HEK293T (cell line): ENCODE results near the gene KLK12.

Experiments used
- ARNT ChIP-seq: fragments of 450-650 bp; IDR thresholded peaks from 2 replicates; pipeline ENCODE4 v1.6.1; 2017; ENCODE audit warnings: mild to moderate bottlenecking
- CTBP1 ChIP-seq: fragments of 450-650 bp; IDR thresholded peaks from 2 replicates; pipeline ENCODE4 v1.6.1; 2016; ENCODE audit warnings: borderline replicate concordance
- ELF4 ChIP-seq: fragments of 450-650 bp; IDR thresholded peaks from 2 replicates; pipeline ENCODE4 v1.6.1; 2017; ENCODE audit warnings: antibody characterized with exemption
- FOXK2 ChIP-seq: fragments of 450-650 bp; IDR thresholded peaks from 2 replicates; pipeline ENCODE4 v1.6.1; 2016; ENCODE audit warnings: mild to moderate bottlenecking
- FOXM1 ChIP-seq: fragments of 450-650 bp; IDR thresholded peaks from 2 replicates; pipeline ENCODE4 v1.6.1; 2017; ENCODE audit warnings: mild to moderate bottlenecking, borderline replicate concordance
- L3MBTL2 ChIP-seq: fragments of 450-650 bp; conservative IDR thresholded peaks from 2 replicates; pipeline ENCODE4 v1.6.1; 2016; ENCODE audit warnings: mild to moderate bottlenecking
- LEF1 ChIP-seq: fragments of 450-650 bp; IDR thresholded peaks from 2 replicates; pipeline ENCODE4 v1.6.1; 2017; ENCODE audit warnings: mild to moderate bottlenecking, borderline replicate concordance
- PKNOX1 ChIP-seq: fragments of 450-650 bp; IDR thresholded peaks from 2 replicates; pipeline ENCODE4 v1.6.1; 2016
- SP1 ChIP-seq: fragments of 450-650 bp; IDR thresholded peaks from 2 replicates; pipeline ENCODE4 v1.6.1; 2017
- TARDBP ChIP-seq: fragments of 450-650 bp; IDR thresholded peaks from 2 replicates; pipeline ENCODE4 v1.6.1; 2016
- ZNF384 ChIP-seq: fragments of 450-650 bp; IDR thresholded peaks from 2 replicates; pipeline ENCODE4 v1.6.1; 2016

DNA sequence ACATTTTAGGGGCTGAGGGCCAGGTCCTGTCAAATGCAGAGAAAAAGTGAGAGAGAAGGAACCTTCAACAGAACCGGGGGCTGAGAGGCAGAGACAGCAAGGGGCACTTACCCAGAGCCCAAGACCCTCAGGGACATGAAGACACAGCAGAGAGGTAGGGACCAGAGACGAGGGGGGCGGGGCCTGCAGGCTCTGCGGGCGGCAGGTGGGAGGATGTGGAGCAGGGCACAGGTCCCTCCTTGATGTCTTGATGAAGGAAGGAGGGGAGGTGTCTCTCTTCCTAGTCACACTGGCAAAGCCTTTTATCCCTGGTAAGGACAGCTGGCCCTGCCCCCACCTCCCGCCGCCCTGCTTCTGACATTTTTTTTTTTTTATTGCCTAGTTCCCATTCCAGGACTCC is 47.8 kb upstream of the KLK12 start, which contains the start of gene KLK14:
- TF ChIP-seq FOXK2 (no peak), TARDBP (no peak), ARNT (no peak), L3MBTL2 (no peak), PKNOX1 (no peak), SP1 (no peak), CTBP1 (no peak), FOXM1 (no peak), ELF4 (no peak), ZNF384 (no peak), LEF1 (no peak)
